Measurements from ENCODE around the gene PITPNB.

The PITPNB gene

DNA sequence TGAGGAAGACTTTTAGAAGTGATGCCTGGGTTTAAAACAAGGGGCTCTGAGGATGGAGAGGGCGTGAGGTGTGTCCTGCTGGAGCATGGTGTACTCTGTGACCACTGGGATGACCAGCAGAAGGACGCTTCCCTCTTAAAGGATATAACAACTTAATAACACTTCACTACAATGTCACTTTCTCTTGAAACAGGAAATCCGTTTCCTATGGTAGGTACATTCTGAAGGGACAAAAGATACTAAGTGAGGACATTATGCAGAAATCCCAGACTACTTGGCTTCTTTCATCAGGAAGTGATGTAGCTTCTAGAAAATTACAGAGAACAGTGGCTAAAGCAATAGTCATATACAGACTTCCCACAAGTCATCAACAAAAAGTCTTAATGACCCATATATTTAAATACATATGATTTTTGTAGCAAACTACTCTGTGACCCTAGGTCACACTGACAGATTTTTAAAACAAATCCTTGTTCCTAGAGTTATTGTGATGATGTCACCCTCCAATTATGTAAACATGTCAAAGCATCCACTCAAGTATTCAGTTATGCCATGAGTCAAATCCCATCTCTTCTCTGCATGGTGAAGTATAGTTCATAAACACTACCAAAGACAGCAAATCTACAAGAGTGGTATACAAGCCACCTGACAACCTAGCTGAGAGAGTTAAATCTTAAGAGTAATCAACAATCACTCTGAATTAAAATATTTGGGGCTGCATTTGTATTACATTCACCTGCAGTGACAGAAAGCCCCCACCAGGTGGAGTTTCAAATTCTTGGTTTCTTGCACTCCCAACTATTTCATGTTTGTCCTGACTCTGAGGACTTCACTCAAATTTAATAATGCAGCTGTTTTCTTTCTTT, 32.8 kb downstream of the PITPNB start:
- in situ Hi-C loops (cut with HindIII; ENCODE audit: low pct_ligation_motif_present, low pct_unique_long_range_greater_than_20kb, low sequenced_read_pairs) = no loop called here
- DNase-seq = peak; percentile 52

GRCh38 chr22:27883656-27884350, 35.3 kb downstream of the PITPNB start:
- DNase-seq = no peak

GRCh38 chr22:27882507-27883290, 36.4 kb downstream of the PITPNB start:
- in situ Hi-C loops (cut with HindIII; ENCODE audit: low pct_ligation_motif_present, low pct_unique_long_range_greater_than_20kb, low sequenced_read_pairs) = no loop called here
- no peak for DNase-seq

More at GRCh38 chr22:27883656-27884350, 35.3 kb downstream of the PITPNB start:
- in situ Hi-C loops (cut with HindIII; ENCODE audit: low pct_ligation_motif_present, low pct_unique_long_range_greater_than_20kb, low sequenced_read_pairs) = no loop called here

DNA sequence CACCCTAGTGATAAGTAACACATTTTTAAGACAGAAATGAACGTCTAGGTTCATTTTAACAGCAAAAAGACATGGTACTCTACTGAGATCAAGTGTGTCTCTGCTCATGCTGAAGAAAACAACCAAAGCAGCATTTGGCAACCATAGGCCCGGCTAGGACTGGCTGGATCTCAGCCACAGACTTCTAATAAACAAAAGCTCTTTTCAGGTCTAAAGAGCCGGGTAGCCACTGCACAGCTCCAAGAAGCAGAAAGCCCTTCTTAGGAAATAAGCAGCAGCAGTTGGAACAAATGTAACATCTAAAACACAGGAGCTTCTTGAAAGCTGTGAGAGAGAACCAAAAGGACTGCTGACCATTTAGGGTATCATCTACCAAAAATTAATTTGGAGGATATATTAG, 37.6 kb downstream of the PITPNB start:
- no peak for DNase-seq
- in situ Hi-C loops (cut with HindIII; ENCODE audit: low pct_ligation_motif_present, low pct_unique_long_range_greater_than_20kb, low sequenced_read_pairs) = no loop called here

DNA sequence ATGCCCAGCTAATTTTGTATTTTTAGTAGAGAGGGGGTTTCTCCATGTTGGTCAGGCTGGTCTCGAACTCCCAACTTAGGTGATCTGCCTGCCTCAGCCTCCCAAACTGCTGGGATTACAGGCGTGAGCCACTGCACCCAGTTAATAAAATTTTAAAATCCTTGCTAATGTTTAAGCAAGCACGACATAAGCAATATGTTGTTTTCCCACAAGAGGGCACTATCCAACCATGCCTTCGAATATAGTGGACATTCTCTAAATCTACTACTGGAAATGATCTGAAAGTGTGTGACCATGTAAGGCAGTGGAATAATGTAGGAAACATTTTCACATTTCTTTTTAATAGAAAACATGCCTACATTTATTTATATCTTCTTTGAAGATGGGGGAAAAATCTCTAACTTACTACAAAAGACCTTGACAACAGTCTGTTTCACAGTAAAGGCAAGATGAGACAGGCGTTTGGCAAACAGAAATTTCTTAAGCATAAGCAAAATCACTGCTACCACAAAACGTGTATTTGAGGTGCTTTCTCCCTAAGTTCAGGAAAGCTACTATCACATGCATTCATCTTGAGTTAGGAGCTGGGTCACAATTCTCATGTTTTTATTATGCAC, 38.2 kb downstream of the PITPNB start:
- in situ Hi-C loops (cut with HindIII; ENCODE audit: low pct_ligation_motif_present, low pct_unique_long_range_greater_than_20kb, low sequenced_read_pairs) = no loop called here
- DNase-seq = peak; percentile 63

DNA sequence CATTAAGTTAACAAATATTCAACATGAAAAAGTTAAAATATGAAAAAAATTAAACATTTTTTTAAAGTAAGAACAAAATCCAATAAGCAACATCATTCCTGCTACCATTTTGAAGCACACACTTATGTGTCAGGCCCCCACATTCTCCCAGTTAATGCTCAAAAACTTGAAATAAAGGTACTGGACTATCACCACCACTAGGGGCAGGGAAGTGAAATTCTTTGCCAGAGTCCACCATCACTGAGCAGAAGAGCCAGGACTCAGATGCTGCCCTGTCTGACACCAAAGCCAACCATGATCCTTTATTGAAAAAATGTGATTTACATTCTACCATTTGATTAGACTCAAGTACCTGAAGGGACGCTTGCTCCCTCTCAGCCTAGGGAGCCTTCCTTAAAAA, 39.1 kb downstream of the PITPNB start:
- peak; percentile 58 for DNase-seq
- in situ Hi-C loops (cut with HindIII; ENCODE audit: low pct_ligation_motif_present, low pct_unique_long_range_greater_than_20kb, low sequenced_read_pairs) = no loop called here

DNA sequence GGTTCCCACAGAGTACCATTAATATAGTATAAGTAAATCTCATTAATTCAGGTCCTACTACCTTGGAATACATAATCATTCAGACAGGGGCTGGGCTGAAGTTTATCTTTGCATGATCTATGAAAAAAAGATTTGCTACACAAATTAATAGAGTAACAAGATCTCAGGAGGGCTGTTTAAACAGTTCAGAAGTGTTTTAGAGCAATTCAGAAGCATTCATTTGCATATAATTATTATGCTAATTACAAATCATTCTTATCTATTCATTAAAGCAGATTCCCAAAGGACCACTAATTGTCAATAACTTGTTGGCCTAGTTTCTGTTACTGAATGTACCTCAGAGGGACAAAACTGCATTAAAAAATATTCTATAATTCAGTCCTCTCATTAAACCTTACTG, 40.5 kb downstream of the PITPNB start:
- in situ Hi-C loops (cut with HindIII; ENCODE audit: low pct_ligation_motif_present, low pct_unique_long_range_greater_than_20kb, low sequenced_read_pairs) = no loop called here
- no peak for DNase-seq

- in situ Hi-C loops (cut with HindIII; ENCODE audit: low pct_ligation_motif_present, low pct_unique_long_range_greater_than_20kb, low sequenced_read_pairs) = no loop called here
- no peak for DNase-seq
These were observed 41.6 kb downstream of the PITPNB start for GRCh38 chr22:27877501-27877900.

DNA sequence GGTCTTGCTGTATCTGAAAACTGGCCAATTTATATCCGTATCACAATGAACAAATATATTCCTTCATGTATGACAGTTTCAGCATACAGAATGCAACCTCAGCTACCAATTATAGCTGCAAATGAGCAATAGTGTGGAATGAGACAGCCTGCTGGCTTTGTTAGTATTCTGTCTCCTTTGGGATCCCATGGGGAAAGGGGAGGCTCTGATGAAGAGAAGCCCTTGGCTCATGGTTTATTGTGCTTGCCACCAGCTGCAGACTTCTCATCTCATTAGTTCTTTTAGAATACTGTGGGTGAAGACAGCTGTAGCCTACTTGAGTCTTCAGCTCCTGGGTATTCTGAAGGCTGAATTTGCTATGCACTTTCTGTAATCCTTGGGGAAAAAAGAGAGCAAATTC, 42.4 kb downstream of the PITPNB start:
- no peak for DNase-seq
- in situ Hi-C loops (cut with HindIII; ENCODE audit: low pct_ligation_motif_present, low pct_unique_long_range_greater_than_20kb, low sequenced_read_pairs) = no loop called here

- in situ Hi-C loops (cut with HindIII; ENCODE audit: low pct_ligation_motif_present, low pct_unique_long_range_greater_than_20kb, low sequenced_read_pairs) = no loop called here
- DNase-seq = no peak
These were observed 43.1 kb downstream of the PITPNB start for GRCh38 chr22:27875951-27876350.

DNA sequence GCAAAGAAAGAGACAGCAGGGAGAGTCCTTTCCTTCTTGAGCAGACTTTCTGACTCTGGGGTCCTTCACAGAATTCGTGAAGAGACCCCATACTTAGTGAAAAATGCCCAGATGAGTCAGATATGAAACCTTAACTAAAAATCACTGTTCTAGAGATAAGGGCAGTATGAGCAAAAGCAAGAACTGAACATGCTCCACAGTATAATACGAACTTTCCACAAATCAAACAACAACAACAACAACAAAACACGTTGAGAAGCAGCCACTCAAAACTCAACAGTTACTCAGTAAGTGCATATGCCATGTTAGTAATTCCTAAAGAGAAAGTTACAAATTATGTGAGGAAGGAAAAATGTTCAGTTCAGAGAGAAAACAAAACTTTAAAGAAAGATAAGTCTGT, 44.3 kb downstream of the PITPNB start:
- in situ Hi-C loops (cut with HindIII; ENCODE audit: low pct_ligation_motif_present, low pct_unique_long_range_greater_than_20kb, low sequenced_read_pairs) = no loop called here

GRCh38 chr22:27874185-27874584, 44.9 kb downstream of the PITPNB start:
- no peak for DNase-seq

More for the DNA sequence above, 44.3 kb downstream of the PITPNB start:
- no peak for DNase-seq

DNA sequence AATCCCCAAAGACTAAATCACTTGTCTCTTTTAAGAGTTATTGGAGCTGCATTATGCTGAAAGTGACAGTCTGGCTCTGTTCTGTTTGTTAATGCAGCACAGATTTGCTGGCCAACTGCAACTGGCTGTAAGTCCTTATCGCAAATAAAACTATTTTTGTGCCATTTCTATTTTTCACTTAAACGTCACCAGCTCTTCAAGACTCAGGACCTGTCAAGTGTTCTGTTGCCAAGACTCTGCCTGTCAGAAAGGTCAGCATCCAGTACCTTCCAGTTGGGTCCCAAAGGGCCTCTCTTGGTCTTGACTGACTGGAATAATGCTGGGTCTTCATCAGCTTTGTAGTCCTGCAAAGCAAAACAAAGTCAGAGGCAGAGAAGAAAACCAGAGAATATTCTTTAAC, 45.6 kb downstream of the PITPNB start:
- DNase-seq = no peak
- in situ Hi-C loops (cut with HindIII; ENCODE audit: low pct_ligation_motif_present, low pct_unique_long_range_greater_than_20kb, low sequenced_read_pairs) = no loop called here

More at GRCh38 chr22:27874185-27874584, 44.9 kb downstream of the PITPNB start:
- in situ Hi-C loops (cut with HindIII; ENCODE audit: low pct_ligation_motif_present, low pct_unique_long_range_greater_than_20kb, low sequenced_read_pairs) = no loop called here

- in situ Hi-C loops (cut with HindIII; ENCODE audit: low pct_ligation_motif_present, low pct_unique_long_range_greater_than_20kb, low sequenced_read_pairs) = no loop called here
- DNase-seq = no peak
These were observed 46.6 kb downstream of the PITPNB start for GRCh38 chr22:27872488-27872887.

DNA sequence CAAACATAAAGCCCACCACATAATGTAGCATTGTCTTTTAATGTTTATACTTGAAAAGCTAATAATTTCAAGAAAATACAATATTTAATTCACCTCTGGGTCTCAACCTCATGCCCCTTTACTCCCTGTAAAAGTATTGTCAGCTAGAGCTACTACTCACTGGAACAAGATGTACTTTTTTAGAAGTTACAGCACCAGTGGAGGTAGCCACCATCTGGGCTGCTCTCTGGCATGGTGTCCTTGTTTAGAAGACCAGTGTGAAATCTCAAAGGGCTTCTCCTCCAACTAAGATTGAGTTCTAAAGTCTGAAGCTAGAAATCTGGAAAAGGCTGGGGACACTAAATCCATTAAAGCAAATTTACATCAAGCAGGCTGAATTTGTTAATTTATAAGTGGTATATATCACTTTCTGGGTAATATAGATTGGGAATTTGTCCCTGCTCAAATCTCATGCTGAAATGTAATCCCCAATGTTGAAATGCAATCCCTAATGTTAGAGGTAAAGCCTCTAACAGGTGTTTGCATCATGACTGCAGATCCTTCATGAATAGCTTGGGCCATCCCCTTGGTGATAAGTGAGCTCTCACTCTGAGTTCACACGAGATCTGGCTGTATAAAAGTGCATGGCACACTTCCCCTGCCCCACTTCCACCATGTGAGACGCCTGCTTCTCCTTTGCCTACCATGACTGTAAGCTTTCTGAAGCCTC, 47.6 kb downstream of the PITPNB start:
- in situ Hi-C loops (cut with HindIII; ENCODE audit: low pct_ligation_motif_present, low pct_unique_long_range_greater_than_20kb, low sequenced_read_pairs) = no loop called here

DNA sequence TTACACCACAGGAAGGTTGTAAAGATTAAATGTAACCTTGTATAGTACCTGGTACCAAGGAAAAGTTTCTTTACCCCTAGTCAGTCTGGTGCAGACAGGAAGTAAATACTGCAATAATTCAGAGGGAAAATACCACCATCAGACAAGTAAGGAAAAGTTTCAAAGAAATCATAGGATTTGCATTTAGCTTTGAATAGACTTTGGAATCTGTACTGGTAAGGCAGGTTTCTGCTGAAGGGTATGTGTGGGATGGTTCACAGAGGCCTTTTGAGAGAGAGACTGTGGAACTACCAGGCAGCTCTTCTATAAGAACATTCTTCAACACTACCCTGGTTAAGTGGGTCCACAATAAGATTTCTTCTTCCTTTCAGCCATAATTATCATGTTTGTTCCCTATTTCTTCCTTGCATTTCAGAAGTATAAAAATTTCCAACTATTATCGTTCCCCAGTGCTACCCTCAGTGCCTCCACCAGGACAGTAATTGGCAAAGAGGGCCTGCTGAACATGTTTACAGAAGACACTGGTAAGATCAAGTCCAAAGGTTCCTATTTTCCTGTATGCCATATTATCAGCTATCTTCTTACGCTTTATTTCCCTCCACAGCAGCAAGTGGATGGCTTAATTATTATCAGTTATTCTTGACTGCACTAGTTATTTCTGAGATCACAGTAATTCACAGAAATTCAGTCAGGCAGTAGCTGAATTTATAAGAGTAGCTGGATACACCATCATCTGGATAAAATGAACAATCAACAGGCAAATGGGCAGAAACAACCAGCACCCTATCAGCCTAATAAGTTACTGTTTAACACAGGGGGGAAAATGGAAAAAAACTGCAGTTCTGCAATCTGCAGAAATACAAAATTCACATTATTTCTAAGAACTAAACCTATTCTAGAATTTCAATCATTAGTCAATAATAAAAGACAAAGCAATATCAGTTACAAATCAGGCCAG, 48.5 kb downstream of the PITPNB start:
- in situ Hi-C loops (cut with HindIII; ENCODE audit: low pct_ligation_motif_present, low pct_unique_long_range_greater_than_20kb, low sequenced_read_pairs) = no loop called here

More for the DNA sequence above, 47.6 kb downstream of the PITPNB start:
- no peak for DNase-seq

DNA sequence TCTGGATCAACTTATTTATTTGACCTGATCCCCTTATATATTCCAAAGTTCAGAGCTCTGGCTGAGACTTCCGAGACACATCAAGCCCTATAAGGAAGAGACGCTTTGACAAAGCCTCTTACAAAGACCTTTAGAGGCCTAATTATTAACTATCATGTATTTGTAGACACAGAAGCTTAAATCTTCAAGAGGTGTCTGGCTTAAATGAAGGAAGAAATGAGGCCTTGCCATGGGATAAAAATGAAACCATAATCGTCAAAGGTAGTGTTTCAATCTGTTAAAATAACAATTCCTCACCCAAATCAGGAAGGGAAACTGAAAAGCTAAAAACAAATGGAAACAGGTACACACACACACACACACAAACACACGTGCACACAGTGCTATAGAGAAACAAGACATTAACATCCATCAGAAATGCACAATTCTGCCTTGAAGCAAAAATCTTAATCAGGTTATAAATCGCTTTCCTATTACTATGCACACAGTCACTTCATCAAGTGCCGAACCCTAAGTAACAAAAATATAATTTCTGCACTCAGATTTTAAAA, 50.2 kb downstream of the PITPNB start:
- DNase-seq = no peak
- in situ Hi-C loops (cut with HindIII; ENCODE audit: low pct_ligation_motif_present, low pct_unique_long_range_greater_than_20kb, low sequenced_read_pairs) = no loop called here

More for the DNA sequence above, 48.5 kb downstream of the PITPNB start:
- no peak for DNase-seq
